CD4-positive, alpha-beta T cell treated with Interferon gamma for 1 hour (primary cell): ENCODE results near the gene SREBF1.
A peak's percentile ranks its signal among the peaks of the same experiment; 100 is the strongest.

Experiments
- DNase-seq: peaks from one replicate; pipeline ENCODE4 v3.0.0-alpha.2; 2020

The SREBF1 gene

DNA sequence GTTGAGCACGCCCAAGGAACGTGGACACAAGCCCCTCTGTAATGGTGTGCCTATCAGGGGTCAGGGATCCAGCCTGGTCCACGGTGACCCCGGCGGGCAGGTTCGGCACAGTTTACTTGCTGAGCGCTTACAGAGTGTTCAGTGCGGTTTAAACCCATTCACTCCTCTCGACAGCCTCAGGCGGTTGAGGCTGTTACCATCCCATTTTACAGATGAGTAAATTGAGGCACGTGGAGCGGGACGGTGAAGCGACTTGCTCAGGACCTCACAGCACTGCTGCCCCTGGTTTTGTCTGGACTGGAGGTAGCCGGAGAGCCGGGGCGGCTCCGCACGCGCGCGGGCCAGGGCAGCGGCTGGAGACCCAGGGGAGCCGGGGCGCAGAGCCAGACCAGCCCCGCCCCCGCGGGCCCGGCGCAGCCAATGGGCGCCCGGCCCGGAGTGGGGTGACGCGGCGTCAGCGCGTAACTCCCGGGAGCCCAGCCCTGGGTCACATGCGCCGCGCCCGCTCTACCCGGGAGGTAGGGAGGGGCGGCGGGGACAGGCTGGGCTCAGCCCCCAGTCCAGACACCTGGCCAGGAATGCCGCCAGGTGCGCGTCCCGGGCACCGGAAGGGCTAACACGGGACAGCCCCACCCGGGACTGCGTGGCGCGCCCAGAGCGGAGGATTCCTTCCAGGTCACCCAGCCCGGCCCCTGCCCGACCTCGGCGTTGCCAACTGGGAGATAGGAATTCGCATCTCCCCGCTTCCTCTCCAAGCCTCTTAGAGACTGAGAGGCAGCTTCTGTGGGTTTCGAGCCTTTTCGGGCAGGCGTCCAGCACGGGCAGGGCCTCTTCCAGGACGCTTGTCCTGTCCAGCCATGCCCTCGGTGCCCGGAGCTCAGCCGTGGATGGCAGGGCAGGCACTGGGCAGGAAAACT lies 3.3 kb upstream of the SREBF1 start:
- peak; percentile 86 for DNase-seq

DNA sequence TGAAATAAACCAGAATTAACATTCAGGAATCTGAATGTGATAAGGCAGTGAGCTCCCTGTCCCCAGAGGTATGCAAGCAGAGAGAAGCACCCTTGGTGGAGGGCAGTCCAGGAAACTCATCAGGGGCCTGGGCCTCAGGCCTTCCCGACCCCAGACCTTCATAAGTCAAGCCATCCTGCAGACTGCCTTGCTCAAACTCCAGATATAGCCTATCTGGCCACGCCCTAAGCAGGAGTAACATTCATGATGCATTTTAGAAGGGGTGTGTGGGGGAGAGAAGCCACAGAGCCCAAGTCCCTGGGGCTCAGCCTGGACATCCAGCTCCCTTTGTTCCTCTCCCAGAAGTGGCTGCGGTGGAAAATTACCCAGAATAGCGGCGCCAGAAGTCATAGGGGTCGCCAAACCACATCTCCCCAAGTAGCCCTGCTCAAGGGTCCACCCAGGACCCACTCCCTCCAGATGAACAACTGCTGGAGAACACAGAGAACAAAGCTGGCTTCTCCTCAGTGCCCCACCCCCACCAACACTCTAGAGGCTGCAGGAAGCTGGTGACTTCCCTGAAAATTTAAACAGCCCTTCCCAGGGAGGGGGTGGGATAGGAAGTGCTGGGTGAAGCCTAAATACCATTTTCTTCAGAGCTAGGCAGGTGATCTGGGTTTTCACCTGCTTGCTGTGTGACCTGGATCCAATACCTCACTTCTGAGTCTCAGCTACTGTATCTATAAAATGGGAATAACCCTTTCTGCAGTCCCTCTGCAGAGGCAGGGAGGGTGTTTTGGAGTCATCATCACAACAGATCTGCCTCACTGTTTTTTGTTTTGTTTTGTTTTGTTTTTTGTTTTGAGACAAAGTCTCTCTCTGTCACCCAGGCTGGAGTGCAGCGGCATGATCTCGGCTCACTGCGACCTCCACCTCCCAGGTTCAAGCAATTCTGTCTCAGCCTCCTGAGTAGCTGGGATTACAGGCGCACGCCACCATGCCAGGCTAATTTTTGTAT lies 1.5 kb upstream of the SREBF1 start:
- no peak for DNase-seq

DNA sequence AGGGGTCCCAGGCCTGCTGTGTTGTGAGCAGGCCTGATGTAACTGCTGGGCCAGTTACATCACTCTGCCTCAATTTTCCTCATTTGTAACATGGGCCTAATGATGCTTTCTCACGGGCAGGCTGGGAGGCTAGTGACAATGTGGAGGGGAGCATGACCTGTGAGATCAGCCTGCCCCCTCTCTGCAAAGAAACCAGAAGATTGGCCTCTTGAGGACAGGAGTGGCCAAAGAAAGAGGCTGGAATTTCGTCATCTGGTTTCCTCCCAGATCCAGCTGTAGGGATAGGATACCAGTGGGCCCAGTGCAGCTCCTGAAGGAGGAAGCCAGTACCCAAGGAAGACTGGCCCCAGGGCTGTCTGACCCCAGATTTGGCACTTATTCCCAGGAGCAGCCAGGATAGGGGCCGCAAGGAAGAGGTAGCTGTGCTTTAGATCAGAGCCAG lies 615 bp upstream of the SREBF1 start:
- no peak for DNase-seq

DNA sequence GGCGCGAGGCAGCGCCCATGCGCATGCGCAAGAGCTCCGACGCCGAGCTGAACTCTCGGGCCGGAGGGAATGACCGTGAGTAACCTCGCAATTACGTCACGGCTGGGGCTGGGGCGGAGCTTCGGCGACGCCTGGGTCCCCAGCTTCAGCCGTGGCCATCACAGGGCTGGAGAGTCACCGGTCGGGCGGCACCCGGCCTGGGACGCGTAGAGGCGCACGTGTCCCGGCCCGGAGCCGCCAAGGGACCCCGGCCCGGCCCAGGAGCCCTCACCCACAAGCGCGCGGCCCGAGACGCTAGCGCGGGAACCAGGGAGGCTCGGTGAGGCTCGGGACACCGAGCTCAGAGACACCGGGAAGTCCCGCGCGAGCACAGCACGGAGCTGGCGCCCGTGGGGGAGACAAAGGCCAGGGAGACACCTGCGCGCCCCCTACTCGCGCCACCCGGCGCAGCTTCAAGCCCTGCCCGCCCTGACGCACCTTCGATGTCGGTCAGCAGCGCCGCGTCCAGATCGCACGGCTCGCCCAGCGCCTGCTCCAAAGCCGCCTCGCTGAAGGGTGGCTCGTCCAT lies 452 bp downstream of the SREBF1 start:
- DNase-seq, result peak; percentile 96

DNA sequence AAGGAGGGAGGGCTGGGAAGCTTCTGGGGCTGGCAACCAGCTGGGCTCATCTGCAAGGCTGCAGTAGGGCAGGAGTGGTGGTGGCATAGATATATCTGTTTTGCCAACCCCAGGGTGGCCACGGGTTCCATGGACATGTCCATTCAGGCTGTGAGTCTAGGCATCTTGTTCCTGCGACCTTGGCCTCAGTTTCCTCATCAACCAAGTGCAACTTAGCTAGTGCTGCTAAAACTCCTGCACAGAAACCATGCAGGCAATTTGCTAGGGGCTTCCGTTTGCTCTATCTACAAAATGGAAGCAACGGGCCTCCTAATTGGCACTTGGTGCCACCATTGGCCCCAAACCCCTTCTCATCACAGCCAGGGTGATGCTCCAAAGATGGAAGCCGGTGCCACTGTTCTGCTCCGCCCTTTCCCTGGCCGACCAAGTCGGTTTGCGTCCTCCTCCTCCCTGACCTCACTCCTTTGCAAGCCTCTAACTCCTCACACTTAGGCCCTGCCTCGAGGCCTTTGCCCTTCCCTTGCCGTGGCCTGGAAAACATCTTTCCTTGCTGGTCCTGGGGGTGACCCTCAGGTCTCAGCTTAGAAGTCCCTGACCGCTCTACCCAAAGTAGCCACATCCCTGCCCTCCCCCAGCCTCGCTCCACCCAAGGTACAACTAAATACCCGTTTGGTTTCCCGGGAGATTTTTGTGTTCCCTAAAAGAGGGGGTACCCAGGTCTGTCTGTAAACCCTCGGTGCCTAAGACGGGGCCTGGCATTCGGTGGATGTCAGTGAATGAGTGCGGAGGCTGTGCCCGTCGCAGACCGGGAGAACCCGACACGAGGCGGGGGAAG lies 1.2 kb downstream of the SREBF1 start:
- DNase-seq, result no peak

DNA sequence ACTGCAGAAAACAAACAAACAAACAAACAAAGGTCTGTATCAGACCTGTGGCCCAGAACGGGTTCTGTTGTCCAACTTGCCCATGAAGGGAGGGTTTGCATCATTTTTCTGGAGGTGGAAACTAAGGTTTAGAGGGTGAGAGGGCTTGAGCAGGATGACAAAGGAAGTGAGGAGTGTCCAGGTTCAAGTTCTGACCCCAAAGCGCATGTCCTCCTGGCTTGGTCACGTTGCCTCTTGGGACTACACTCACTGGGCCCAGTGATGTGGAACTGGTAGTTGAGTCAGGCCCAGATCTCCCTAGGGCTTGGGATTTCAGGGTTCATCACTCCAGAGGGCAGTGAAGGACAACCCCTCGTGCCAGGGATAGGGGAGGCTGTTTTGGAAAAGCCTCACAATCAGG lies 1.8 kb downstream of the SREBF1 start:
- DNase-seq, result no peak

DNA sequence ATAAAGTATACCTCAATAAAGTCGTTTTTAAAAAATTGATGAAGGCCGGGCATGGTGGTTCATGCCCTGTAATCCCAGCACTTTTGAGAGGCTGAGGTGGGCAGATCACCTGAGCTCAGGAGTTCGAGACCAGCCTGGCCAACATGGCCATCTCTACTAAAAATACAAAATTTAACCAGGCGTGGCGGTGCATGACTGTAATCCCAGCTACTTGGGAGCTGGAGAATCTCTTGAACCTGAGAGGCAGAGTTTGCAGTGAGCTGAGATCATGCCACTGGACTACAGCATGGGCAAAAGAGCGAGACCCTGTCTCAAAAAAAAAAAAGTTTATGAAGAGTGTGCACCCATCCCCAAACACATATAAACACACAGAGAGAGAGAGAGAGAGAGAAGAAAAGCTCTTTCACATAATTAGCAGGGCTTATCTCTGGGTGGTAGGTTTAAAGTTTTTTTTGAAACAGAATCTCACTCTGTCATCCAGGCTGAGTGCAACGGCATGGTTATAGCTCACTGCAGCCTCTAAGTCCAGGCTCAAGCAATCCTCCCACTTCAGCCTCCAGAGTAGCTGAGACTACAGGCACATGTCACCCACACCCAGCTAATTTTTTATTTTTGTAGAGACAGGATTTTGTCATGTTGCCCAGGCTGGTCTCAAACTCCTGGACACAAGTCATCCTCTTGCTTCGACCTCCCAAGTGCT lies 3.0 kb downstream of the SREBF1 start:
- no peak for DNase-seq

DNA sequence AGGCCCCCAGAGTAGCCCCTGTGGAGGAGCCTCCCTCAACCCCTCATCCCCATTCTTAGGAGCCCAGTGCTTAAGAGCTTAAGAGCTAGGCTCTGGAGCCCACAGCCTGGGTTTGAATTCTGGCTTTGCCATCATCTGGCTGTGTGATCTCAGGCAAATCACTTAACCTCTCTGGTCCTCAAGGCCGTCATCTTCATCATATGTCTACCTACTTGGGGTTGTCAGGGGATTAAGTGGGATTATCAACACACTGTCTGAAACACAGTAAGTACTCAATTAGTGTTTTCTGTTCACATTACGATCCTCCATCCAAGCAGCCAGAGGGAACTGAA lies 4.8 kb downstream of the SREBF1 start:
- no peak for DNase-seq

DNA sequence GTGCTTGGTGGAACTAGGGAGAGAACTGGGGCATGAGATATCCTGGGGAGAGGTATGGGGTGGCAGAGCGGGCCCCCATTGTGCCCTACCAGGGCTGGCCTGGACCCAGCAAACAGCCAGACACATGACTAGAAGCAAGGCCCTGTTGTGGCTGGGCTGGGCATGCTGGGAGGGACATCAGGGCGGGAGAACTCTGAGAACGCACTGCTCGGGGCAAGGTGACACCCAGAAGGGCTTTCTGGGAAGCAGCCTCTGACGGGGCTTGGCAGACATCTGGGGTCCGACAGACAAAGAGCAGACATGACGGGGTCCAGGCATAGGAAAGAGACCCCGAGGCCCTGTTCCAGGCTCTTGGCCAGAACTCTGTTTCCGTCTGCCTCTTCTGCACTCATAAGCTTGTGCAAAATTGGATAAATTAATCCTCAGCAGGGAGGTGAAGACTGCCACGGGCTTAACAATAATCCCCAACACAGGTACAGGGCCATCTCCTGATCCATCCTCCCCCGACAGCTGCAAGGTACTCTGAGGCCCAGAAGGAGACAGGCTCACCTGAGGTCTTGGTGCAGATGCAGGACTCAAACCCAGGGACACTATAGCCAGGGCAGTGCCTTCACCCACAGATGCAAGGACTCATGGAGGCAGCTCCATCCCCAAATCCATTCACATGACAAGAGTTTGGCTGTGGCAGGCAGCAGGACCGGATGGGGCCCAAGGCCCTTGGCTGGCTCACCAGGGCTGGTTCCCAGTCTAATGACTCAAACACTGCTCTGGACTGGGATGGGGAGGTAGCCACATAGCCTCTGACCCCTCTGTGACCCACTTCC lies 5.4 kb downstream of the SREBF1 start:
- no peak for DNase-seq

DNA sequence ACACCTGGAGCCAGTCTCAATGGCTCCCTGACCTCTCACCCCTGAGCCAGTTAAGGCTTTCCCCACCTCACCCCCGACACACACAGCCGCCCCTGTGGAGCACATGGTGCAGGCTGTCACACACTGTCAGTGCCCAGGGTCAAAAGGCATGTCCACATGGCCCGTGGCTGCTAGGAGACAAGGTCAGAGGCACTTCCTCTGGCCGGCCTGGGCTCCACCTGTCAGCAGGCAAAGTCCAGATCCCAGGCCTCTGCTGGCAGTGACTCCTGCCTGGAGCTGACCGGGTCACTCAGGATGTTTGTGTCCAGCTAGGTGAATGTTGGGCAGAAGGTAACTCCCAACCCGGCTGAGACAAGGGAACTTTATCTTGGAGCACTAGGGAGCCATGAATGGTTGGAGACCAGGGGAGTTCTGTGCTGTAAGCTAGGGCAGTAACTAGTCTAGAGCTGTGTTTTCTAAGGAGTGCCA lies 6.0 kb downstream of the SREBF1 start:
- DNase-seq, result no peak

DNA sequence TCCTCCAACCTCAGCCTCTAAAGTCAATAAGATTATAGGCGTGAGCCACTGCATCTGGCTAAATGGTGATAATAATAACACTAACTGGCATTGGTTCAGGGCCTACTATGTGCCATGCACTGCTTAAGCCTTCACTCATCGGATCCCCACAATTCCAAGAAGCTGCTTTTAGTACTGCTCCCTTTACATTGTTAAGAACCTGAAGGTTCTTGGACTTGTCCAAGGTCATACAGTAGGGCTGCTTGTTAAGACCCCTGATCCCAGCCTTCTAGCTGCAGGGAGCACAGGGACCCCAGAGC lies 6.6 kb downstream of the SREBF1 start:
- DNase-seq, result no peak

DNA sequence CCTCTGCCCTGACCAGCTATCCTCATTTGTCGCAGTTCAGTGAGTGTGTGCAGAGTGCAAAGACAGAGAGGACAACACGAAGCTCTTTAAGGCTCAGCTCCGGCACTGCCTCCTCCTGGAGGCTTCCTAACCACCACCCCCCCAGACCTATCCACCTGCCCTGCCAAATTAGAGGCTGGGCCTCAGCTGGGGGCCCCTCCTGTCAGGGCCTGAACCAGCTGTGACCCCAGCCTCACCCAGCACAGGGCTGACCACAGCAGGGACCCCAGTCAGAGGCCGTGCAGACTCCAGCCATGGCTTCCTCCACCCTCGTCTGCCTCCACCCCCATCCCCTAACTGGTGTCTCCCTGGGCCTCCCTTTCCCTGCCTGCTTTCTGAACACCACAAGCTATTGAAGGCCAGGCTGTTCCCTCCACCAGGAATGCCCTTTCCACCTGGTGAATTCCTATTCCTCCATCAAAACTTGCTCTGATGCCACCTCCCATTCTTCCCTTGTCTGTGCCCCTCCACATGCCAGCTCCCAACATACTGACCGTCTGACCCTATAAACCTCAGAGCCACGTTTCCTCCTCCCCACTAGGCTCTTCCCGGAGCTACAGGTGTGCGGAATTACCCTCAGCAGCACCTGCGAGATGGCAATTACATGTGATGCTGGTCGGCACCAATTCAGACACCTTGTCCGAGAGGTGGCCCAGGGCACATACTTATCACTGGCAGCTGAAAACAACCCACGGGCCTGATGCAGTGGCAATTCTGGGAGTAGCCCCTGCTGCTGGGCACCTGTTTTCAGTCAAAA lies 8.8 kb downstream of the SREBF1 start:
- no peak for DNase-seq

DNA sequence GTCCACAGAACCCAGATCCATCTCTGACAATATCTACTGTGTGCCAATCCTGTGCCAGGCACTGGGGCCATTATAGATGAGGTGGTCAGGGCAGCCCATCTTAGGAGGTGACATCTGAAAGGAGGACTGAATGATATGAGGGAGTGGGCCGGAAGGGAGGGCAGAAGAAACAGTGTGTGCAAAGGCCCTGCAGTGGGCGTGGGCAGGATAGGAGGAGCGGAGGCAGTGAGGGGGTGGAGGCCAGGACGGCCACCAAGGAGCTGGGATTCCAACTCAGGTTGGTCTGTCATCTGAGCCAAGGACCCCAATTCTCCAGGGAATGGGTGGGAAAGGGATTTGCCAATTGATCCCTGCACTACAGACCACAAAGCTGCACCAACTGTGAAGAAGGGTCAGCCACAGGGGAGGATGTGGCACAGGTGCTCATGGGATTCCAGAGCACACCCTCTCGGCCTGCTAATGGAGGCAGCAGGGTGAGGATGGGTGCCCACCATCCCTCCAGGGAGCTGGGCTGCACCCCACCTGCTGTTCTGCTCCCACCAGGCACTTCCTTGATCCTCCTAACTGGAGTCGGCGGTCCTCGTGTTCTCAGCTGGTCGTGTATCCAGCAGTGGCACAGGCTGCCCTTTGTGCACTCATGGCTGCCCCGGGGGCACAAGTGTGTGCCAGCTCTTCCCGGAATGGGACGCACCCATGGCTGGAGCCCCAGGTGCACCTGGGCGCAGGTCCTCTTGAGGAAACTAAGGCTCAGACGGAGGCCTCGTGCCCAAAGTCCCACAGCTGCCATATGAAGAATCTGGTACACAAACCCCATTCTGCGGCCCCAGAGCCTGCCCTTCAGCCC lies 9.6 kb downstream of the SREBF1 start:
- DNase-seq, result no peak

DNA sequence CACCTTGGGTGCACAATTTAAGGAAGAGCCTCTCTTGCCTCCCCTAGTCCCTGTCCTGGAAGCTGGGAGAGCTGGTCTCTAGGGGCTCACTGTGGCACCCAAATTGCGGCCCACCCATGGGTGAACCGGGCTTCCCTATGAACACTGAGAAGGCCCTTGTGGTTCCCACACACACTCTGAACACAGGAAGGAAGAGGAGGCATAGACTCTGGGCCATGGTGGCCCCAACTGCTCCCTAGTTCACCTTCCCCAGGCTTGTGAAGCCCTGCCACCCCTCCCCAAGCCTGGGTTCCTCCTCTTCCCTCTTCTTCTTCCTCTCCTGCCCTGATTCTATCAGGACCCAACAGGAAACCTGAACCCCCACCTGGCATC lies 10.5 kb downstream of the SREBF1 start:
- no peak for DNase-seq

DNA sequence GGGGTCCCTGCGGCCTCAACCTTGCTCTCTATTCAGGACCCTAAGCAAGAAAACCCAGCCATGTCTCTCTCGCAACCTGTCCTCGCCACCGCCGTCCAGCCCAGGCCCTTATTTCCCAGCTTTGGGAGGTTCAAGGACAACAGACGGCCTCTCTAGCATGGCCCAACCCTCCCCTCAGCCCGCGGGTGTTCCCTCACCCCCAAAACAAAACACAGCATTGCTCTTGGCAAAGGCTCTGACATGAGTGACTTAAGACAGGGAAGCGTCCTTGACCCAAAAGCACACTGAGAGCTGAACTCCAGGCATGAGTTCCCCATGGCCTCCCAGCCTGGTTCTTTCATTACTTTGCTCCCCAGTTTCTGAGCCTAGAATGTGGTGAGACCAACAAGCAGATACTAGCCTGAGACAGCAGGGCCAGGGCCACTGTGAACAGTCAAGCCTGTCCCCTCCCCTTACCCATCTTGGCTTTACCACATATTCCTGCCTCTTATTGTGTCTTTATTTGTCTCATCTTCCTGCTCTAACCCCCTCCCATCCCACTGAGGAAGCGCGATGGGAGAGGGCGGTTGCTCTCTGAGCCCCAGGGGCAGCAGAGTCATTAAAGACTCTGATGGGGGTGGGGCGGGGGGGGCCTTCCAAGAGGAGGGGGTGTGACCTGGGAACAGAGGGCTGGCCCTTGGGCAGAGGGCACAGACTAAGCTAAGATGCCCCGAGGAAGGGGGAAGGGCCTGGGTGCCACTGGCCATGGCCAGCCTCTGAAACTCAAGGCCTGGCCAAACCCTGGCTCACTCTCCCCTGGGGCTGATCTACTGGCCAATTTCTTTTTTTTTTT lies 11.8 kb downstream of the SREBF1 start:
- no peak for DNase-seq

DNA sequence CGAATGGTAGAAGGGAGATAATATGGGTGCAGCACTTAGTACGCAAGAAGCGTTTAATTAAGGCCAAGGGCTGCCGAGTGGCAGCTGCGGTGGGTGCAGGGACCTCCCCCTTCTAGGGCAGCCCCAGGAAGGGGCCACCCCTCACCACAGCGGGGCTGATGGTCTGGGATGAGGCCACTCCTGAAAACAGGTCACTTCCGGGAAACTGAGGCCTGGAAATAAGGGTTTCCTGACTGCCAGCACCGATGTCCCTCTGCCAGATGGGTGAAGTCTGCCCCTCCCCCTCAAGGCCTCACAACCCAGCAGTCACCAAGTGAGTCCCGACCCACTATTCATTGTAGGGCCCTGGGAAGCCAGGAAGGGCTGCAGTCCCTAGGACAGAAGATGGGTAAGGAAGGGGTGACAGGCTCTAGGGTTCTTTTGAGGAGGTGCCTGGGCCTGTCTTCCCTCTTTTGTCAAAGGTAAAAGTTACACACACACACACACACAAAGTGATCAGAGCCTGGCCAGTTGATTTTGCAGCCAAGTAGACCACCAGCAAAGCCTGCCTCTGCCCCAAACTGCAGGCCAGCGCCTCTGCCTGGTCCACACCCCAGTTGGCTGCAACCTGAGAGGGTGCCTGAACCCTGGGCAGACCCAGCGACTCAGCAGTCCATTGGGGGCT lies 12.5 kb downstream of the SREBF1 start:
- DNase-seq, result no peak

DNA sequence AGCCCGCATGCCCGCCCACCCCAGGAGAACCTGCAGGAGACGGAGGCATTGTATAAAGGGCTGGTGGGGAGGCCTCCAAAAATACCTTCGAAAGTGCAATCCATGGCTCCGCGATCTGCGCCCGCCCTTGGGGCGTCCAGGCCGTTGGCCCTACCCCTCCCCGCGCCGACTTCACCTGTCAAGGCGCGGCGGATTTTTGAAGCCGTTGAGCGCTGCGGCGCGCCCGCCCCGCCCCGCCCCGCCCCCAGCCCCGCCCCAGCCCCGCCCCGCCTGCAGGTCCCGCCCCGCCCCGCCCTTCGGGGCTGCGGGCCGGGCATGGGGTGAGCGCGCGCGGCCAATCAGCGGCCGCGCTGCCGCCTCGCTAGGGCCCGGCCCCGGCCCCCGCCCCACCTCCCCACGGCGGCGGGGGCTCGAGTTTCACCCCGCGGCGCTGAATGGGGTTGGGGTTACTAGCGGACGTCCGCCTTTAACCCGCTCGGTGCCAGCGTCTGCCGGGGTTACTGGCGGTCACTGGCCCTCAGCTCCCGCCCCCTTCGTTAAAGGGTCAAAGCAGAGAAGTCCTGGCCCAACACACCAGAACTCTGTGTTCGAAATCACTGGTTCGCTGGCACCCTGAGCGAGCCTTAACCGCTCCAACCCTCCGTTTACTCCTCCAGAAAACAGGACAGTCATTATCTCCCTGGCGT lies 13.2 kb downstream of the SREBF1 start:
- peak; percentile 89 for DNase-seq
